Trophoblast cell (in vitro differentiated cells and primary cell): ENCODE results near the gene TCF25.

Source experiments
- DNase-seq, 2 donors: peaks; one replicate each; pipeline ENCODE4 v3.0.0-alpha.2; 2016
- H2AFZ ChIP-seq: 2 replicates; pipeline ENCODE4 v1.6.1; 2013; ENCODE audit warnings: low read length, moderate library complexity, mild to moderate bottlenecking; ENCODE audit not compliant: insufficient read depth, poor library complexity
- H2AK5ac ChIP-seq: 2 replicates; pipeline ENCODE4 v1.6.1; 2013; ENCODE audit warnings: mild to moderate bottlenecking, low read length
- H2BK120ac ChIP-seq: 2 replicates; pipeline ENCODE4 v1.6.1; 2013; ENCODE audit warnings: low read length, mild to moderate bottlenecking, moderate library complexity; ENCODE audit not compliant: insufficient read depth, poor library complexity
- H2BK12ac ChIP-seq: 2 replicates; pipeline ENCODE4 v1.6.1; 2013; ENCODE audit warnings: mild to moderate bottlenecking, low read length, moderate library complexity
- H2BK5ac ChIP-seq: 2 replicates; pipeline ENCODE4 v1.6.1; 2013; ENCODE audit warnings: low read length, low read depth, moderate library complexity, mild to moderate bottlenecking; ENCODE audit not compliant: poor library complexity
- H3K14ac ChIP-seq: 2 replicates; pipeline ENCODE4 v1.6.1; 2013; ENCODE audit warnings: mild to moderate bottlenecking, low read length
- H3K18ac ChIP-seq: 2 replicates; pipeline ENCODE4 v1.6.1; 2013; ENCODE audit warnings: mild to moderate bottlenecking, low read length
- H3K23ac ChIP-seq: 2 replicates; pipeline ENCODE4 v1.6.1; 2013; ENCODE audit warnings: low read length
- H3K27ac ChIP-seq: 2 replicates; pipeline ENCODE4 v1.5.1; 2013; ENCODE audit warnings: low read depth, mild to moderate bottlenecking, inconsistent platforms, low read length, moderate library complexity
- H3K27me3 ChIP-seq: 2 replicates; pipeline ENCODE4 v1.6.1; 2013; ENCODE audit warnings: inconsistent platforms, mild to moderate bottlenecking, low read length, moderate library complexity; ENCODE audit not compliant: insufficient read depth
- H3K36me3 ChIP-seq, 2 experiments: 1 replicate in 1 of 2; 2 replicates in 1 of 2; pipeline ENCODE4 v1.6.1; 2013; ENCODE audit warnings: low read length in 2 of 2, mild to moderate bottlenecking in 2 of 2, moderate library complexity in 1 of 2; ENCODE audit not compliant: insufficient read depth in 2 of 2, control insufficient read depth in 1 of 2
- H3K4ac ChIP-seq: 2 replicates; pipeline ENCODE4 v1.6.1; 2013; ENCODE audit warnings: low read depth, mild to moderate bottlenecking, low read length, moderate library complexity
- H3K4me1 ChIP-seq, 2 experiments: 1 replicate in 1 of 2; 2 replicates in 1 of 2; pipeline ENCODE4 v1.6.1; 2013; ENCODE audit warnings: low read length in 2 of 2, mild to moderate bottlenecking in 2 of 2, moderate library complexity in 1 of 2; ENCODE audit not compliant: insufficient read depth in 2 of 2, control insufficient read depth in 1 of 2
- H3K4me2 ChIP-seq: 2 replicates; pipeline ENCODE4 v1.6.1; 2013; ENCODE audit warnings: inconsistent platforms, mild to moderate bottlenecking, low read length, moderate library complexity
- H3K4me3 ChIP-seq: 2 replicates; pipeline ENCODE4 v1.5.1; 2013; ENCODE audit warnings: mild to moderate bottlenecking, low read depth, low read length, inconsistent platforms
- H3K79me1 ChIP-seq: one replicate; pipeline ENCODE4 v1.6.1; 2013; ENCODE audit warnings: low read length
- H3K79me2 ChIP-seq: 2 replicates; pipeline ENCODE4 v1.6.1; 2013; ENCODE audit warnings: low read length, mild to moderate bottlenecking; ENCODE audit not compliant: control insufficient read depth, insufficient read depth, poor library complexity
- H3K9ac ChIP-seq: 2 replicates; pipeline ENCODE4 v1.6.1; 2013; ENCODE audit warnings: mild to moderate bottlenecking, low read length
- H3K9me3 ChIP-seq: 2 replicates; pipeline ENCODE4 v1.6.1; 2013; ENCODE audit warnings: low read depth, mild to moderate bottlenecking, control low read depth, inconsistent platforms, low read length; ENCODE audit not compliant: insufficient read depth
- H4K12ac ChIP-seq: 2 replicates; pipeline ENCODE4 v1.6.1; 2013; ENCODE audit warnings: low read depth, mild to moderate bottlenecking, low read length, moderate library complexity
- H4K8ac ChIP-seq: 2 replicates; pipeline ENCODE4 v1.6.1; 2013; ENCODE audit warnings: low read depth, mild to moderate bottlenecking, low read length, moderate library complexity
- H4K91ac ChIP-seq: one replicate; pipeline ENCODE4 v1.6.1; 2013; ENCODE audit warnings: low read depth, mild to moderate bottlenecking, low read length, moderate library complexity
- WGBS: extraction: QIAGEN DNeasy Blood & Tissue Kit; methylation state at CpG from one replicate; pipeline ENCODE4 v1.1.7; 2013; ENCODE audit warnings: missing lambda C conversion rate; ENCODE audit not compliant: insufficient read length, insufficient coverage; ENCODE audit errors: extremely low coverage; 5-methylcytosine and 5-hydroxymethylcytosine counted together

TCF25 gene

DNA sequence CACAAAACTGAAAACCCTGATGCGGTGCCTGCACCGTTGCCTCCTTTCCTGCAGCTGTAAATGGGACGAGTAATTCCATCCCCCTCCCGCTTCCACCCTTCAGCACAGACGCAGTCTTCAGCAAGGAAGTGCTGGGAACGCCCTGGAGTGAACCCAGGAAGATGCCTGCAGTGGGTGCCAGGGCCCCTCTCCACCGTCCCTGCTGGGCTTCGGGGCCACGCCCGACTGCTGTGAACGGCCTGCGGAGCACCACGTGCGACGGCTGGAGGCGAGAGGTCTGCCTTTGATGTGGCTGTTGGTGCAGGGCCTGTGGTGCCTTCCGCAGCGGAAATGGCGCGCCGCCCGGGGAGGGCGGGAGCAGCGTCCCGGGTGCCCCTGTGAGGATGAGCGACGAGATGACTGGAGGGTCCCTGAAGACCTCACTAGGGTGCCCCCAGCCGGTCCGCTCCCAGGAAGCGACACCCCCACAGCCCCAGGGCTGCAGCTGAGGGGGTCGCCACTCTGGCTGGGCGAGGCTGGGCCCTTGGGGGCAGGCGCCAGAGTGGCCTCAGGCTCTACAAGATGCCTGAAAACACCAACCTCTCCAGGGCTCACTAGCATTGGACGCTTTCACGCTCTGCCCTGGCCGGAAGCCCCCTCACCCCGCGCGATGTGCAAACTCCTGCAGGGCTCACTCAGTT, 44.5 kb downstream of the TCF25 start:
- Histone ChIP-seq H2BK5ac (peak overlapping the region; percentile 60), H3K36me3 (peaks cover 7 to 9% of the 10 kb centered on the region in 2 experiments), H3K79me1 (peaks cover 33% of the 10 kb centered on the region)

DNA sequence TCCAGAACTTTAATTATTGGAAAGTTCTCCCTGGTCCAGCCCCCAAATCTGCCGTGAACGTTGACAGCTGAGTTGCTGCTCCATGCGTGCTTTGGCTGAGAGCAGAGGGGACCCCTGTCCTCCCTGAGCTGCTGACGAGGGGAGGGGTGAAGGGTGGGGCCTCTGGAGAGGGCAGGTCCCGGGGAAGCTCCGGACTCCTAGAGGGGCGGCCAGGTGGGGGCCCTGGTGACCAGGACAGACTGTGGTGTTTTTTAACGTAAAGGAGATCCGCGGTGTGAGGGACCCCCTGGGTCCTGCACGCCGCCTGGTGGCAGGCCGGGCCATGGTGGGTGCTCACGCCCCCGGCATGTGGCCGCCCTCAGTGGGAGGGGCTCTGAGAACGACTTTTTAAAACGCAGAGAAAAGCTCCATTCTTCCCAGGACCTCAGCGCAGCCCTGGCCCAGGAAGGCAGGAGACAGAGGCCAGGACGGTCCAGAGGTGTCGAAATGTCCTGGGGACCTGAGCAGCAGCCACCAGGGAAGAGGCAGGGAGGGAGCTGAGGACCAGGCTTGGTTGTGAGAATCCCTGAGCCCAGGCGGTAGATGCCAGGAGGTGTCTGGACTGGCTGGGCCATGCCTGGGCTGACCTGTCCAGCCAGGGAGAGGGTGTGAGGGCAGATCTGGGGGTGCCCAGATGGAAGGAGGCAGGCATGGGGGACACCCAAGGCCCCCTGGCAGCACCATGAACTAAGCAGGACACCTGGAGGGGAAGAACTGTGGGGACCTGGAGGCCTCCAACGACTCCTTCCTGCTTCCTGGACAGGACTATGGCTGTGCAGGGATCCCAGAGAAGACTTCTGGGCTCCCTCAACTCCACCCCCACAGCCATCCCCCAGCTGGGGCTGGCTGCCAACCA, 45.3 kb downstream of the TCF25 start, which contains the start of gene MC1R:
MC1R (plus strand) TSS at position 410 of the 895 bp plus-strand sequence; CDS start at position 807, 397 bp downstream.
- Histone ChIP-seq H3K18ac (peak within 1 kb of the TSS; percentile 80), H4K91ac (peak within 1 kb of the TSS; percentile 86), H4K12ac (peak within 1 kb of the TSS; percentile 68), H3K4me2 (peak within 1 kb of the TSS; percentile 88), H2AK5ac (peak within 1 kb of the TSS; percentile 87), H3K9ac (no peak within 1 kb of the TSS), H4K8ac (peak within 1 kb of the TSS; percentile 95), H3K14ac (peak within 1 kb of the TSS; percentile 85), H3K9me3 (peaks cover 7% of the 10 kb centered on the region), H3K4me1 (peaks cover 29 to 37% of the 10 kb centered on the region in 2 experiments), H2AFZ (peak within 1 kb of the TSS; percentile 69), H3K27ac (peak within 1 kb of the TSS; percentile 52), H2BK12ac (peak within 1 kb of the TSS; percentile 80), H3K4me3 (peak within 1 kb of the TSS; percentile 48), H3K36me3 (peaks cover 2% of the 10 kb centered on the region in 2 experiments), H3K4ac (peak within 1 kb of the TSS; percentile 59), H2BK5ac (peak within 1 kb of the TSS; percentile 60), H3K23ac (no peak within 1 kb of the TSS), H3K79me2 (peaks cover 18% of the 10 kb centered on the region), H3K79me1 (peaks cover 38% of the 10 kb centered on the region), H3K27me3 (no peaks in the 10 kb centered on the region), H2BK120ac (peak within 1 kb of the TSS; percentile 52)
- peak in 1 of 2 donors; percentile 58 for DNase-seq
- no CpG with 5 or more reads among the region's 23 CpGs for WGBS

More for the DNA sequence above, 44.5 kb downstream of the TCF25 start:
- Histone ChIP-seq H4K91ac (peak overlapping the region; percentile 86), H2AK5ac (peak overlapping the region; percentile 28), H3K9me3 (peaks cover 10% of the 10 kb centered on the region), H4K8ac (peak overlapping the region; percentile 95), H3K4ac (peak overlapping the region; percentile 59), H3K27ac (peak overlapping the region; percentile 52), H2BK120ac (peak overlapping the region; percentile 52), H3K23ac (no peak overlapping the region), H3K9ac (no peak overlapping the region), H2AFZ (peak overlapping the region; percentile 69), H3K27me3 (no peaks in the 10 kb centered on the region), H4K12ac (peak overlapping the region; percentile 68), H3K4me2 (peak overlapping the region; percentile 88), H3K79me2 (peaks cover 14% of the 10 kb centered on the region), H3K4me1 (peaks cover 29 to 35% of the 10 kb centered on the region in 2 experiments), H3K14ac (peak overlapping the region; percentile 85), H3K18ac (peak overlapping the region; percentile 79), H3K4me3 (peak overlapping the region; percentile 48), H2BK12ac (peak overlapping the region; percentile 80)
- WGBS = no CpG with 5 or more reads among the region's 39 CpGs
- peak; percentile 75 to 87 for DNase-seq

DNA sequence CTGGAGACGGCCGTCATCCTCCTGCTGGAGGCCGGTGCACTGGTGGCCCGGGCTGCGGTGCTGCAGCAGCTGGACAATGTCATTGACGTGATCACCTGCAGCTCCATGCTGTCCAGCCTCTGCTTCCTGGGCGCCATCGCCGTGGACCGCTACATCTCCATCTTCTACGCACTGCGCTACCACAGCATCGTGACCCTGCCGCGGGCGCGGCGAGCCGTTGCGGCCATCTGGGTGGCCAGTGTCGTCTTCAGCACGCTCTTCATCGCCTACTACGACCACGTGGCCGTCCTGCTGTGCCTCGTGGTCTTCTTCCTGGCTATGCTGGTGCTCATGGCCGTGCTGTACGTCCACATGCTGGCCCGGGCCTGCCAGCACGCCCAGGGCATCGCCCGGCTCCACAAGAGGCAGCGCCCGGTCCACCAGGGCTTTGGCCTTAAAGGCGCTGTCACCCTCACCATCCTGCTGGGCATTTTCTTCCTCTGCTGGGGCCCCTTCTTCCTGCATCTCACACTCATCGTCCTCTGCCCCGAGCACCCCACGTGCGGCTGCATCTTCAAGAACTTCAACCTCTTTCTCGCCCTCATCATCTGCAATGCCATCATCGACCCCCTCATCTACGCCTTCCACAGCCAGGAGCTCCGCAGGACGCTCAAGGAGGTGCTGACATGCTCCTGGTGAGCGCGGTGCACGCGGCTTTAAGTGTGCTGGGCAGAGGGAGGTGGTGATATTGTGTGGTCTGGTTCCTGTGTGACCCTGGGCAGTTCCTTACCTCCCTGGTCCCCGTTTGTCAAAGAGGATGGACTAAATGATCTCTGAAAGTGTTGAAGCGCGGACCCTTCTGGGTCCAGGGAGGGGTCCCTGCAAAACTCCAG, 46.4 kb downstream of the TCF25 start:
- H3K4ac ChIP-seq = no peak overlapping the region
- no peak overlapping the region for H2BK12ac ChIP-seq
- H3K9ac ChIP-seq = no peak overlapping the region
- no peak overlapping the region for H3K23ac ChIP-seq
- H3K27me3 ChIP-seq = peaks cover 3% of the 10 kb centered on the region
- no peak overlapping the region for H2BK120ac ChIP-seq
- H3K14ac ChIP-seq = no peak overlapping the region
- WGBS = no CpG with 5 or more reads among the region's 52 CpGs
- peaks cover 36 to 45% of the 10 kb centered on the region in 2 experiments for H3K4me1 ChIP-seq
- H2AK5ac ChIP-seq = peak overlapping the region; percentile 56
- H3K4me2 ChIP-seq = no peak overlapping the region
- no peak overlapping the region for H2BK5ac ChIP-seq
- peaks cover 38% of the 10 kb centered on the region for H3K79me1 ChIP-seq
- H3K36me3 ChIP-seq = peaks cover 0 to 2% of the 10 kb centered on the region in 2 experiments
- H3K27ac ChIP-seq = no peak overlapping the region
- no peak overlapping the region for H4K8ac ChIP-seq
- peak overlapping the region; percentile 82 for H4K91ac ChIP-seq
- H3K18ac ChIP-seq = no peak overlapping the region
- H2AFZ ChIP-seq = no peak overlapping the region
- H3K4me3 ChIP-seq = peak overlapping the region; percentile 21
- no peak overlapping the region for H4K12ac ChIP-seq
- no peak for DNase-seq
- peaks cover 18% of the 10 kb centered on the region for H3K79me2 ChIP-seq
- peaks cover 4% of the 10 kb centered on the region for H3K9me3 ChIP-seq
